ENCODE results near the gene PIWIL1. TPM values are rescaled to one million over a fixed set of nuclear protein-coding genes. Genes with fewer than 3 reads are reported as not detected.

Gene PIWIL1
- total and polyA plus RNA-seq, 3 donors from 2014 or later: 53.0 to 203 (median 71.7) TPM

DNA sequence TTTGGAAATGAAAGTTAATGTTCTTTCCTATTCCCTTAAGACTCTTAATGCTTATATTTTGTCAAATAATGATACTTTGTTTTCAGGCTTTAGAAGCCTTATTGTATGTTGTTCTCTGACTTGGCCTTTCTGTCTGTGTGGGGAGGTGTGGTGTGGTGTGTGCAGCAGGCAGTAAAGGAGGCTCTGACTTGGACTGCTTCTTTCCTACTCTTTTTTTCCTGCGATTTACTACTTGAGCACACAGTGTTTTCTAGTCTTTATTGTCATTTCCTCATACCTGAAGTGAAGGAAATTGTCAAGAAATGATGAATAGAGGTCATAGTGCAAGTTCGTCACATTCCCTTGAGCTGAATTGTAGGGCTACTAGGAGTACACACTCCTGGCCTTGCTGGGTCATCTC lies 26.9 kb downstream of the PIWIL1 start:
- intact Hi-C loops (cut with DNase I; ENCODE audit: low total_unique reads): no loop called here
- no peak for DNase-seq
- TF ChIP-seq, protein P1, sequence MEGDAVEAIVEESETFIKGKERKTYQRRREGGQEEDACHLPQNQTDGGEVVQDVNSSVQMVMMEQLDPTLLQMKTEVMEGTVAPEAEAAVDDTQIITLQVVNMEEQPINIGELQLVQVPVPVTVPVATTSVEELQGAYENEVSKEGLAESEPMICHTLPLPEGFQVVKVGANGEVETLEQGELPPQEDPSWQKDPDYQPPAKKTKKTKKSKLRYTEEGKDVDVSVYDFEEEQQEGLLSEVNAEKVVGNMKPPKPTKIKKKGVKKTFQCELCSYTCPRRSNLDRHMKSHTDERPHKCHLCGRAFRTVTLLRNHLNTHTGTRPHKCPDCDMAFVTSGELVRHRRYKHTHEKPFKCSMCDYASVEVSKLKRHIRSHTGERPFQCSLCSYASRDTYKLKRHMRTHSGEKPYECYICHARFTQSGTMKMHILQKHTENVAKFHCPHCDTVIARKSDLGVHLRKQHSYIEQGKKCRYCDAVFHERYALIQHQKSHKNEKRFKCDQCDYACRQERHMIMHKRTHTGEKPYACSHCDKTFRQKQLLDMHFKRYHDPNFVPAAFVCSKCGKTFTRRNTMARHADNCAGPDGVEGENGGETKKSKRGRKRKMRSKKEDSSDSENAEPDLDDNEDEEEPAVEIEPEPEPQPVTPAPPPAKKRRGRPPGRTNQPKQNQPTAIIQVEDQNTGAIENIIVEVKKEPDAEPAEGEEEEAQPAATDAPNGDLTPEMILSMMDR (IDR thresholded peaks at IDR 0.05): no peak
- no peak for TF ChIP-seq POLR2A (IDR thresholded peaks at IDR 0.05)

DNA sequence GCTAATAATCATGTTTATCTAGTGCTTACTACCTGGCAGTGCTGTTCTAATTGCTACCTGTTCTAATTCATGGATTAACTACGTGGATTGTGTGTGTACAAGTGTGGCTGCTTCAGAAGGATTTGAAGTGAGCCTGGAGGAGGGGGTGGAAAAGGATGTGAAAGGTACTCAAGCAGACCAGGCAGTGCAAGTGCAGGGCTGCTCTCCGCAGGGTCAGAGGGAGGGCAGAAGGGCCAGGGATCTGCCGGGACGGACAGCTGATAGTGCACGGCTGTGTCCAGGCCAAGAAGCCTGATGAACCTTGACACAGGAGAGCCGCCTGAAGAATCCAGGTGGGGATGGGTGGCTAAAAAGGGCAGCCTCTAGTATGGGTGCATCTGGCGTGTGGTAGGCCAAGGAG lies 28.5 kb downstream of the PIWIL1 start:
- Histone ChIP-seq H3K4me3 (no peak overlapping the region), H3K27ac (no peak overlapping the region), H3K9me3 (no peaks in the 10 kb centered on the region), H3K4me1 (no peaks in the 10 kb centered on the region), H3K36me3 (ENCODE audit: low read depth, missing control alignments) (no peaks in the 10 kb centered on the region), H3K27me3 (no peaks in the 10 kb centered on the region)
- WGBS, 2 donors: 68 to 77% methylated on average over 7 of the region's 7 CpGs
- no peak for TF ChIP-seq POLR2A (IDR thresholded peaks at IDR 0.05)
- TF ChIP-seq, protein P1 (IDR thresholded peaks at IDR 0.05): no peak
- no peak for DNase-seq
- intact Hi-C loops (cut with DNase I; ENCODE audit: low total_unique reads): no loop called here

More for the DNA sequence above, 26.9 kb downstream of the PIWIL1 start:
- H3K27me3 ChIP-seq: no peaks in the 10 kb centered on the region
- H3K4me3 ChIP-seq: no peak overlapping the region
- H3K4me1 ChIP-seq: no peaks in the 10 kb centered on the region
- WGBS, 2 donors: 75 to 83% methylated on average over 2 of the region's 2 CpGs
- no peaks in the 10 kb centered on the region for H3K36me3 ChIP-seq (ENCODE audit: low read depth, missing control alignments)
- H3K27ac ChIP-seq: no peak overlapping the region
- no peaks in the 10 kb centered on the region for H3K9me3 ChIP-seq

DNA sequence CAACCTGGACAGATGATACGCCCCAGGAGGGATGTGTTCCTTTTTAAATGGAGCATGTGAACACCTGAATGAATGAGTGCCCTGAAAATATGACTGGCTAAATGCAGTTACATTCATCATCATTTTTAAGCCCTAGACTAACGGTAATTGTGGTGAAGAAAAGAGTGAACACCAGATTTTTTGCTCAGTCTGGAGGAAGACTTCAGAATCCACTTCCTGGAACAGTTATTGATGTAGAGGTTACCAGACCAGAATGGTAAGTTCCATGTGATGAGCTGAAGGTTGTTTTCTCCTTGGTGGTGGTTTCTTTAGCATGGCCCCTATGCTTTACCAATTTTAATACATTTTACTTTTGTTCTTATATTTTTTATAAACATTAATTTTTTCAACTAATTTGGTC lies 29.3 kb downstream of the PIWIL1 start:
- intact Hi-C loops (cut with DNase I; ENCODE audit: low total_unique reads): no loop called here
- Histone ChIP-seq H3K27ac (no peak overlapping the region), H3K36me3 (ENCODE audit: low read depth, missing control alignments) (no peaks in the 10 kb centered on the region), H3K9me3 (no peaks in the 10 kb centered on the region), H3K4me1 (no peaks in the 10 kb centered on the region), H3K27me3 (no peaks in the 10 kb centered on the region), H3K4me3 (no peak overlapping the region)
- 89 to 97% methylated on average over 2 of the region's 2 CpGs for WGBS, 2 donors
- no peak for TF ChIP-seq POLR2A (IDR thresholded peaks at IDR 0.05)
- TF ChIP-seq, protein P1 (IDR thresholded peaks at IDR 0.05): no peak
- DNase-seq: no peak

DNA sequence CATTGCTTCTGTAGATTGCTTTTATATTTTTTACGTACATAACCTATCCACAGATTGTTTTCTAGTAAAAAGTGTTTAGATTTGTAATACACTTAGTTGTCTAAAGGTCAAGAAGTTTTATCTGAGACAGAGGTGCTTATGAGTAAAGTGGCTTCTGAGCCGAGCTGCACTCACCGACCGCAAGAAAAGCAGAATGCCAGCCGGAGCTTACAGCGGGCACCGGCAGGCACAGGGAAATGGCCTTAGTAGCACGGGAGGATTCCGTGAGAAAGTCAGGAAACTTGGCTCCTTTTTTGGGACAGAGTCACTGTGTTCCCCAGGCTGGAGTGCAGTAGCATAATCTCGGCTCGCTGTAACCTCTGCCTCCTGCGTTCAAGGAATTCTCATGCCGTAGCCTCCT lies 29.8 kb downstream of the PIWIL1 start:
- no peak overlapping the region for H3K27ac ChIP-seq
- no peaks in the 10 kb centered on the region for H3K9me3 ChIP-seq
- H3K4me1 ChIP-seq: no peaks in the 10 kb centered on the region
- intact Hi-C loops (cut with DNase I; ENCODE audit: low total_unique reads): no loop called here
- H3K36me3 ChIP-seq (ENCODE audit: low read depth, missing control alignments): no peaks in the 10 kb centered on the region
- no peak for TF ChIP-seq POLR2A (IDR thresholded peaks at IDR 0.05)
- TF ChIP-seq, protein P1 (IDR thresholded peaks at IDR 0.05): no peak
- H3K4me3 ChIP-seq: no peak overlapping the region
- no peak for DNase-seq
- WGBS, 2 donors: 82 to 87% methylated on average over 13 of the region's 13 CpGs
- no peaks in the 10 kb centered on the region for H3K27me3 ChIP-seq

DNA sequence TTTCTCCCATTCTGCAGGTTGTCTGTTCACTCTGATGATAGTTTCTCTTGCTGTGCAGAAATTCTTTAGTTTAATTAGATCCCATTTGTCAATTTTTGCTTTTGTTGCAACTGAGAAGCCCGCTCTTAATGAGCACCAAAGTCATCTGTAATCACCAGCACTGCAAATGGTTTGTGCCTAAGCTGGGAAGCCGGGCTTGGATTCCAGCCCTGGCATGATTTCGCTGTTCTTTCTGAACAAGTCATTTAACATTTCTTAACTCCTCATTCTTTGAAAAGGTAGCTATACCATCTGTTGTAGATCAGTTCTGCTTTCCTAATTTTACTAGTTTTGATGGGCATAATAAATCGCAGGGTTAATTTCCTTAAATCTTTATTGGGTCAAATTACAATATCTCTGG lies 32.1 kb downstream of the PIWIL1 start:
- no peaks in the 10 kb centered on the region for H3K9me3 ChIP-seq
- H3K27me3 ChIP-seq: no peaks in the 10 kb centered on the region
- 69 to 76% methylated on average over 4 of the region's 4 CpGs for WGBS, 2 donors
- H3K4me1 ChIP-seq: no peaks in the 10 kb centered on the region
- intact Hi-C loops (cut with DNase I; ENCODE audit: low total_unique reads): no loop called here
- no peak overlapping the region for H3K27ac ChIP-seq
- no peak for DNase-seq
- TF ChIP-seq POLR2A (IDR thresholded peaks at IDR 0.05): no peak
- TF ChIP-seq, protein P1 (IDR thresholded peaks at IDR 0.05): no peak
- H3K36me3 ChIP-seq (ENCODE audit: low read depth, missing control alignments): no peaks in the 10 kb centered on the region
- no peak overlapping the region for H3K4me3 ChIP-seq
